SK-N-SH (cell line): Measurements from ENCODE around the gene DLG2. TPM values are rescaled to one million over a fixed set of nuclear protein-coding genes. Genes with fewer than 3 reads are reported as not detected.

ENCODE experiments used
- CTCF ChIA-PET: fragments of 300-600, 350-600 bp; formaldehyde crosslinking; extraction: SDS; loops from one replicate; lab custom pipeline; 2021; lab: Yijun Ruan, JAX
- POLR2A ChIA-PET: fragments of 350-600 bp; sonication (Branson Sonifier 250); formaldehyde crosslinking; extraction: SDS; loops from one replicate; lab custom pipeline; 2020; ENCODE audit warnings: antibody characterized with exemption, inconsistent platforms; lab: Yijun Ruan, JAX
- DNase-seq: peaks from one replicate; pipeline ENCODE4 v3.0.0; 2012
- H2AFZ ChIP-seq: fragments of 200-600 bp; sonication (generic); 2 replicates; pipeline ENCODE4 v1.8.1; 2016; ENCODE audit warnings: antibody characterized with exemption, mild to moderate bottlenecking, low read depth
- H3F3A ChIP-seq: fragments of 200-600 bp; sonication (generic); replicated peaks from 2 replicates; pipeline ENCODE3; 2016; ENCODE audit warnings: antibody characterized with exemption, mild to moderate bottlenecking; ENCODE audit not compliant: insufficient read depth
- H3K27ac ChIP-seq, 2 experiments: fragments of 200-500 bp in 1 of 2; fragments of 200-600 bp in 1 of 2; sonication (Bioruptor generic) in 1 of 2; sonication (generic), shearing (Covaris generic) in 1 of 2; 2 replicates each; pipeline versions ENCODE4 v1.5.1 to v1.6.1; 2014 to 2016; ENCODE audit warnings: low read depth in 2 of 2, inconsistent platforms in 1 of 2, low read length in 1 of 2, mild to moderate bottlenecking in 1 of 2, mixed read lengths in 1 of 2
- H3K27me3 ChIP-seq: fragments of 200-600 bp; sonication (generic), shearing (Covaris generic); 2 replicates; pipeline ENCODE4 v1.6.1; 2016; ENCODE audit warnings: mixed run types; ENCODE audit not compliant: insufficient read depth
- H3K36me3 ChIP-seq, 2 experiments: fragments of 200-500 bp in 1 of 2; fragments of 200-600 bp in 1 of 2; sonication (Bioruptor generic) in 1 of 2; sonication (generic) in 1 of 2; replicated peaks in 1 of 2; 2 replicates each; pipeline versions ENCODE3 to v1.5.1; 2014 to 2016; ENCODE audit warnings: low read length in 1 of 2, mild to moderate bottlenecking in 1 of 2; ENCODE audit not compliant: insufficient read depth in 2 of 2, control insufficient read depth in 1 of 2
- H3K4me1 ChIP-seq, 2 experiments: fragments of 200-500 bp in 1 of 2; fragments of 200-600 bp in 1 of 2; sonication (Bioruptor generic) in 1 of 2; sonication (generic), shearing (Covaris generic) in 1 of 2; 2 replicates each; pipeline versions ENCODE4 v1.5.1 to v1.6.1; 2014 to 2016; ENCODE audit warnings: low read depth in 1 of 2, low read length in 1 of 2, mixed run types in 1 of 2; ENCODE audit not compliant: insufficient read depth in 2 of 2, control insufficient read depth in 1 of 2
- H3K4me2 ChIP-seq: fragments of 200-600 bp; sonication (generic), shearing (Covaris generic); 2 replicates; pipeline ENCODE4 v1.6.1; 2017; ENCODE audit warnings: mixed run types
- H3K4me3 ChIP-seq, 2 experiments: fragments of 200-500 bp in 1 of 2; fragments of 200-600 bp in 1 of 2; sonication (Bioruptor generic) in 1 of 2; sonication (generic), shearing (Covaris generic) in 1 of 2; 2 replicates each; pipeline versions ENCODE4 v1.5.1 to v1.8.1; 2014 to 2016; ENCODE audit warnings: low read depth in 2 of 2, inconsistent platforms in 1 of 2, low read length in 1 of 2, mild to moderate bottlenecking in 1 of 2, mixed read lengths in 1 of 2, moderate library complexity in 1 of 2
- H3K79me2 ChIP-seq: fragments of 200-600 bp; sonication (generic); 2 replicates; pipeline ENCODE4 v1.8.1; 2017; ENCODE audit warnings: mild to moderate bottlenecking; ENCODE audit not compliant: insufficient read depth
- H3K9ac ChIP-seq: fragments of 200-600 bp; sonication (generic); 2 replicates; pipeline ENCODE4 v1.6.1; 2017; ENCODE audit warnings: mixed run types
- H3K9me2 ChIP-seq: fragments of 200-600 bp; sonication (generic); 2 replicates; pipeline ENCODE4 v1.6.1; 2017; ENCODE audit warnings: mixed run types
- H3K9me3 ChIP-seq: fragments of 200-600 bp; sonication (generic); 2 replicates; pipeline ENCODE4 v1.6.1; 2017; ENCODE audit warnings: mixed run types, mild to moderate bottlenecking, moderate library complexity
- H4K20me1 ChIP-seq: fragments of 200-600 bp; sonication (generic); 2 replicates; pipeline ENCODE4 v1.6.1; 2017; ENCODE audit warnings: mild to moderate bottlenecking, mixed run types; ENCODE audit not compliant: insufficient read depth
- CHD2 ChIP-seq: fragments of 150-350 bp; IDR thresholded peaks from 2 replicates; pipeline ENCODE4 v1.6.1; 2018; ENCODE audit warnings: low read length; ENCODE audit not compliant: partially characterized antibody
- FOSL2 ChIP-seq: IDR thresholded peaks from 2 replicates; pipeline ENCODE4 v1.4.0; 2012; ENCODE audit warnings: low read depth, mild to moderate bottlenecking, moderate library complexity, borderline replicate concordance
- FOXJ3 ChIP-seq: sonication (generic); formaldehyde crosslinking; IDR thresholded peaks from 2 replicates; pipeline ENCODE4 v1.5.1; 2020; ENCODE audit warnings: mild to moderate bottlenecking, missing genetic modification reagents
- JUND ChIP-seq: IDR thresholded peaks from 2 replicates; pipeline ENCODE4 v1.4.0; 2012
- MAX ChIP-seq: IDR thresholded peaks from 2 replicates; pipeline ENCODE4 v1.4.0; 2012; ENCODE audit warnings: low read depth
- MEF2A ChIP-seq: IDR thresholded peaks from 2 replicates; pipeline ENCODE4 v1.4.0; 2012; ENCODE audit warnings: low read depth, borderline replicate concordance
- MXI1 ChIP-seq: IDR thresholded peaks from 2 replicates; pipeline ENCODE4 v1.6.1; 2012; ENCODE audit warnings: mild to moderate bottlenecking, low read depth, low read length, improper control_type of control experiment
- NRF1 ChIP-seq: IDR thresholded peaks from 2 replicates; pipeline ENCODE4 v1.6.1; 2012; ENCODE audit warnings: low read depth, mild to moderate bottlenecking, low read length
- RFX5 ChIP-seq: IDR thresholded peaks from 2 replicates; pipeline ENCODE4 v1.6.1; 2012; ENCODE audit warnings: mild to moderate bottlenecking, improper control_type of control experiment, low read length
- RXRA ChIP-seq: IDR thresholded peaks from 2 replicates; pipeline ENCODE4 v1.4.0; 2012; ENCODE audit warnings: low read depth, mild to moderate bottlenecking, borderline replicate concordance
- SMC3 ChIP-seq: IDR thresholded peaks from 2 replicates; pipeline ENCODE4 v1.6.1; 2012; ENCODE audit warnings: low read depth, low read length, improper control_type of control experiment
- TAF1 ChIP-seq: IDR thresholded peaks from 2 replicates; pipeline ENCODE4 v1.6.1; 2012; ENCODE audit warnings: low read depth, mild to moderate bottlenecking, low read length, moderate library complexity, borderline replicate concordance
- TCF12 ChIP-seq: IDR thresholded peaks from 2 replicates; pipeline ENCODE4 v1.4.0; 2012
- TEAD4 ChIP-seq: IDR thresholded peaks from 2 replicates; pipeline ENCODE4 v1.4.0; 2012; ENCODE audit warnings: mild to moderate bottlenecking, borderline replicate concordance; ENCODE audit not compliant: insufficient read depth
- YY1 ChIP-seq: IDR thresholded peaks from 2 replicates; pipeline ENCODE4 v1.4.0; 2012; ENCODE audit warnings: low read depth, mild to moderate bottlenecking
- ZBTB33 ChIP-seq: IDR thresholded peaks from 2 replicates; pipeline ENCODE4 v1.4.0; 2012; ENCODE audit warnings: low read depth, borderline replicate concordance
- WGBS: methylation state at CpG from one replicate; pipeline ENCODE4 v1.1.6; 2017; ENCODE audit warnings: low lambda C conversion rate; 5-methylcytosine and 5-hydroxymethylcytosine counted together
- polyA plus RNA-seq, 3 experiments: library from polyadenylated mRNA; depleted of rRNA; stranded (reverse); fragments of >200 nt; gene quantifications; 2 replicates each; pipeline ENCODE4 v1.2.3, GENCODE V29; 2012
- TF ChIP-seq, protein P1 (sequence below): fragments of 150-350 bp; IDR thresholded peaks from 2 replicates; pipeline ENCODE4 v1.6.1; 2016; ENCODE audit warnings: mild to moderate bottlenecking, low read depth, low read length

DLG2 gene
- polyA plus RNA-seq, 1 of the 3 experiments (the other 2 are of a cell fraction), result 0.21 TPM

- H3F3A ChIP-seq, result no peaks in the 10 kb centered on the region
- no peaks in the 10 kb centered on the region for H3K4me1 ChIP-seq
- H3K4me2 ChIP-seq, result no peak overlapping the region
- no peaks in the 10 kb centered on the region for H3K27me3 ChIP-seq
- CTCF ChIA-PET, result interaction anchor here (1.0 to 2.2 kb wide), 2 partner anchors 305 to 309 kb away, joined by 4 to 12 read pairs; no protein-coding TSS in a partner anchor
- H3K9ac ChIP-seq, result no peak overlapping the region
- TF ChIP-seq MXI1 (no peak), NRF1 (no peak), ZBTB33 (no peak), RFX5 (no peak), MAX (no peak), TAF1 (no peak), SMC3 (no peak), TCF12 (no peak), MEF2A (no peak), RXRA (no peak), YY1 (no peak), FOSL2 (no peak), FOXJ3 (CRISPR knock-in tag) (no peak), CHD2 (no peak), TEAD4 (no peak), JUND (no peak)
- TF ChIP-seq, protein P1, sequence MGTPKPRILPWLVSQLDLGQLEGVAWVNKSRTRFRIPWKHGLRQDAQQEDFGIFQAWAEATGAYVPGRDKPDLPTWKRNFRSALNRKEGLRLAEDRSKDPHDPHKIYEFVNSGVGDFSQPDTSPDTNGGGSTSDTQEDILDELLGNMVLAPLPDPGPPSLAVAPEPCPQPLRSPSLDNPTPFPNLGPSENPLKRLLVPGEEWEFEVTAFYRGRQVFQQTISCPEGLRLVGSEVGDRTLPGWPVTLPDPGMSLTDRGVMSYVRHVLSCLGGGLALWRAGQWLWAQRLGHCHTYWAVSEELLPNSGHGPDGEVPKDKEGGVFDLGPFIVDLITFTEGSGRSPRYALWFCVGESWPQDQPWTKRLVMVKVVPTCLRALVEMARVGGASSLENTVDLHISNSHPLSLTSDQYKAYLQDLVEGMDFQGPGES, result no peak
- TF ChIP-seq, all 33 proteins: peak for 0
- Histone ChIP-seq H3K9me3 (no peaks in the 10 kb centered on the region), H3K79me2 (no peaks in the 10 kb centered on the region), H3K27ac (no peak overlapping the region), H2AFZ (no peak overlapping the region), H3K9me2 (no peaks in the 10 kb centered on the region), H3K4me3 (no peak overlapping the region), H4K20me1 (no peaks in the 10 kb centered on the region), H3K36me3 (no peaks in the 10 kb centered on the region)
- 51% methylated on average over 11 of the region's 11 CpGs for WGBS
- no peak for DNase-seq
- POLR2A ChIA-PET, result no interaction called here
Measured at GRCh38 chr11:83510530-83511460, 2116.3 kb downstream of the DLG2 start.
